Gastroesophageal sphincter (tissue), 3 donors: ENCODE data around the gene GNB1.
"Not testable (repeated sequence)": the region's sequence is repeated elsewhere in the genome, so short reads cannot be mapped to it uniquely, and the experiment has no call there.

Experiments
- POLR2AphosphoS5 ChIP-seq: sonication (generic); formaldehyde crosslinking; IDR thresholded peaks from one replicate; pipeline ENCODE4 v1.6.1; 2017; ENCODE audit warnings: antibody characterized with exemption
- TF ChIP-seq, protein P1 (sequence below), 4 experiments: fragments of 200-600 bp in 2 of 4; fragments of 450-650 bp in 2 of 4; sonication (generic) in 1 of 4; IDR thresholded peaks; one replicate each; pipeline ENCODE4 v1.5.1; 2017 to 2019; ENCODE audit warnings: antibody characterized with exemption in 4 of 4, mild to moderate bottlenecking in 2 of 4, moderate library complexity in 2 of 4

DNA sequence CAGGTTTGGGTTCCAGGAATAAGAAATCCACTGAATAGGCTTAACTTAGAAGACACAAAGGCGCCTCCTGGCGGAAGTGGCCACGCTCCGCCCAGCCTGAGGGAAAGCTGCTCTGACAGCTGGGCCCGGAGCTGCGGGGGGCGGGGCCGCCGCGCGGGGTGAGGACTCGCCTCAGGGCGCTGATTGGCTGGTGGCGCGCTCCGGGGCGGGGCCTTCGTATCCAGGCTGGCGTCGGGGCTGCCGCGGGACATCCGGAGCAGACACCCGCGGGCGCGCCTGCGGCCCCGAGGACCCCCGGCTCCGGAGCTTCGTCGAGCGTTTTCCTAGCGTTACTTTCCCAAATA, 144.3 kb downstream of the GNB1 start:
- TF ChIP-seq, protein P1, sequence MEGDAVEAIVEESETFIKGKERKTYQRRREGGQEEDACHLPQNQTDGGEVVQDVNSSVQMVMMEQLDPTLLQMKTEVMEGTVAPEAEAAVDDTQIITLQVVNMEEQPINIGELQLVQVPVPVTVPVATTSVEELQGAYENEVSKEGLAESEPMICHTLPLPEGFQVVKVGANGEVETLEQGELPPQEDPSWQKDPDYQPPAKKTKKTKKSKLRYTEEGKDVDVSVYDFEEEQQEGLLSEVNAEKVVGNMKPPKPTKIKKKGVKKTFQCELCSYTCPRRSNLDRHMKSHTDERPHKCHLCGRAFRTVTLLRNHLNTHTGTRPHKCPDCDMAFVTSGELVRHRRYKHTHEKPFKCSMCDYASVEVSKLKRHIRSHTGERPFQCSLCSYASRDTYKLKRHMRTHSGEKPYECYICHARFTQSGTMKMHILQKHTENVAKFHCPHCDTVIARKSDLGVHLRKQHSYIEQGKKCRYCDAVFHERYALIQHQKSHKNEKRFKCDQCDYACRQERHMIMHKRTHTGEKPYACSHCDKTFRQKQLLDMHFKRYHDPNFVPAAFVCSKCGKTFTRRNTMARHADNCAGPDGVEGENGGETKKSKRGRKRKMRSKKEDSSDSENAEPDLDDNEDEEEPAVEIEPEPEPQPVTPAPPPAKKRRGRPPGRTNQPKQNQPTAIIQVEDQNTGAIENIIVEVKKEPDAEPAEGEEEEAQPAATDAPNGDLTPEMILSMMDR (IDR thresholded peaks at IDR 0.05) = not testable (repeated sequence)
- TF ChIP-seq POLR2AphosphoS5 = not testable (repeated sequence)
